ENCODE results near the gene HOXD10.

HOXD10 gene

DNA sequence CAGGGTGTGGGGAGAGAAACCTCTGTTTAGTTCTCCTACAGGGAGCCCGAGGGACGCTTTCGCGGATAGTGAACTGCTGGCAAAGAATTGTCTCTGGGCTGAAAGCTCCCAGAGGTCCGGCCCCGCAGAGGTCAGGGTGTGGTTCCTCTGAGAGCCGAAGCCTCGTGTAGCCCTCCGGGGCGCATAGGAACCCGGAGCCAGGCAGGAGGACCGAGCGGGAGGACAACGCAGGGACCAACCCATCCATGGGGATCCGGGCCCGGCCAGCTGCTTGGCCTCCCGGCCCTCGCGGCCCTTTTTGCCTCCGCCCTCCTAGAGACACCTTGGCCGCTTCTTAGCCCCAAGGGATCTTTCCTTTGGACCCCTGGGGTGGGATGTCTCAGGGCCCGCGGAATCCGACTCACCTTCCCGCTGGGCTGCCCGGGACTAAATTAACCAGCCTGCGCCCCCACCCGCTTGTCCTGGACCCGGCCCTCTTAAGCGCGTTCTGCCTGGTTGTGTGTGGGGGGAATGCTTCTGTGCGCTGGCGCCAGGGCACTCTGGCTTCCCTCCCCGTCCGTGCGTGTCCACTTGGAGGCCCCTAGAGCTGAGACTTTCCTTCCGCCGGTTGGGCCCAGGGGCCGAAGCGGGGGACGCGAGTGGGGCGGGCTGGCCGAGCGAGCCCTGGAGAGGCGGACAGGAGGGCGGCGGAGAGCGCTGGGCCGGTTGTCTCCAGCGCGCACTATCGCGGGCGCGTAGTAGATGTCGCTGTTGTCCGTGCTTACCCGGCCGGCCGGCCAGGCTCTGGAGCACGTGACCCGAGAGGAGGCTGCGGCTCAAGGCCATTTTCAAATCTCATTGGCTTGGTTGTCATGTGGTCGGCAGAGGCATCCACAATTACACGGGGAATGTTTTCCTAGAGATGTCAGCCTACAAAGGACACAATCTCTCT, at the start of gene HOXD10:
Gene HOXD10 (plus strand): TSS at position 896 of the 931 bp plus-strand sequence. CDS start 56 bp downstream, outside the sequence.
- DNase-seq, result no peak

DNA sequence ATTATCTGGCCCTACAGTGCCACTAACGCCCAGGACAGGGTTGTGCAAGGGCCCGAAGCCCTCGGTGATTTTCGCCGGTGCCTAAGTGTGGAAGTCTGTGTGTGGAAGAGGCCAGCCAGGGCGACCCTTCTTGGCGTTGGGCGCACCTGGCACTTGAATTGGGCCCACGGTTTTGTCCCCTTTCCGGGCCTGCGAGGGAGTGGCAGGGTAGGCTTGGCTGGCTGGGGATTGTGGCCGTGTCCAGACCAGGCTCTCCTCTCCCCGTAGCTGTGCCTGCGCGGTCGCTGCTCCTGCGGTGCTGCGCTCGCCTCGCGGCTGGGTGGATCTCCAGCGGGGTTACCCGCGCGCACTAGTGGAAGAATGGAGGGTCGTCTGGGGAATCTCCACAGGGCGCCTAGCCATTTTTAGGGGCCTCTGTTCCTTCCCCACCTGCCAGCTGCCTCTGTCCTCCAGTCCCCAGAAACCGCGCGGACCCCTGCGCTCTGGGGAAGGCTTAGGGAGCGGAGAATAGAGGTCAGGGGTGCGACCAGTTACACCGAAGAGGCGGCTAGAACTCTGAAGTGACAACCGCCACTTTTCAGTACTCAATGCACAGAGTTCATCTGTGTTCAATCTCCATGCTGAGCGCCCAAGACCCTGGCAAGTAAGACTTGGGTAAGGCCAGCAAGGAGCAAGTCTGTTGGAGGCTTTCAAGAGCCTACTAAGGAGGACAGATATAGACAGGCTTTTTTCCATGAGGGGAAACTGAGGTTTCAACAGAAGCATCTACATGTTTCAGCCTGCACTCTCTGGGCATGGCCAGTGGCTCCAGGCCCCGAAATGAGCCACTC, 48.8 kb upstream of the HOXD10 start:
- DNase-seq, result no peak

GRCh38 chr2:176068419-176068832, 48.2 kb upstream of the HOXD10 start:
- no peak for DNase-seq

GRCh38 chr2:176071330-176072291, 45.0 kb upstream of the HOXD10 start:
- DNase-seq, result no peak

DNA sequence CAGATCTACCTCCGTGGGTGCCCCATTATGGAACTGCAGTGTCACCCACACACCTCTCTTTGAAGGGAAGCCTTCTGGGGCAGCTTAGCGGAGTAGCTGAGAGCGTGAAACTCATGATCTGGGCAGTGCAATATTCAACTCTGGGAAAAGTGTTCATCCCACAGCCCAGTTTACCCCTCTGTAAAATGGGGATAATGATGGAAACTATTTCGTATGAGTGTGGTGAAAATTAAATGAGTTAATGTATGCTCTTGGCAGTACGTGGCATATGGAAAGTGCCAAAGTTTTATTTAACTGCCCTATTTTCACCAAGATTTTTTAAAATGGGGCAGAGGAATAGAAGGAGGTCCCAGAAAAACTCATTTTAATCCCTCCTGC, 44.3 kb upstream of the HOXD10 start:
- DNase-seq, result no peak

DNA sequence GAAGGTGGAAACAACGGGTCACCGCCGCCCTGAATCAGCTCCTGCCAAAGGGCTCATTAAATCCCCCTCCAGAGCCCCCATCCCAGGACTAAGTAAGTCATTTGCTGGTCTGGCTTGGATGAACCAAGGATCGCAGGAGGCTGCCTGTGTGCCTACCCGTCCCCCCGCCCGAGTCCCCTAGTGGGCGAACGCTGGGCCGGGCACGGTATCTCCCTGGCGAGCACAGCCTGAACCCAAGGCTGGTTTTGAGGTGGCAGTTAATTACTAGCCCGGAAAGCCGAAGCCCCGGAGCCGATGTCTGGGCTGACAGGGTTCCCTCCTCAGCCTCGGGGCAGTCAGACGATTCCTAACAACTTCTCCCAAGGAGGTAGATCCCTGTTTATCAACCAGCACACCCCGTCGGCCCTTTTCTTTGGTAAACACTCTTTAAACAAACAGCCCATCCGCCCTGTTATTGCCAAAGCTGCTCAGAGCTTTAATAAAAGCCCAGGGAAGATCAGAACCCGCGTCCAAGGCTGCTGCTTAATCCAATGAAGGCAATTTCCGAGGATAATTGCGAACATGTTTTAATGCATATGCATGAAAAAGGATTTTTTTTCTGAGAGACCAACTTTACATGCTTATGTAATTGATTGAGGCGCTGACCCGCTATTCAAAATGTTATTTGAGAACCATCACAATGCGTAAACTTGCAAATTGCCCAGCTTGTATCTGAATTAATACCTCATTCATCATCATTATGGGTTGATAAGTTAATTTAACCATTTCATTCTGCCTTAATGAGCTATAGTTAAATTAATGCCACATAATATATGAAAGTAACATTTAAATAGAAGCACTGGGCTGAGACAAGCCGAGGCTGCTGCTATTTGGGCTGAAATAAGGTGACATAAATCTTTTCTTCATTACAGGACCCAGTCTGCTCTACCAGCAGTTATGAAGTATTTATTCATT, 43.4 kb upstream of the HOXD10 start:
- DNase-seq, result no peak

DNA sequence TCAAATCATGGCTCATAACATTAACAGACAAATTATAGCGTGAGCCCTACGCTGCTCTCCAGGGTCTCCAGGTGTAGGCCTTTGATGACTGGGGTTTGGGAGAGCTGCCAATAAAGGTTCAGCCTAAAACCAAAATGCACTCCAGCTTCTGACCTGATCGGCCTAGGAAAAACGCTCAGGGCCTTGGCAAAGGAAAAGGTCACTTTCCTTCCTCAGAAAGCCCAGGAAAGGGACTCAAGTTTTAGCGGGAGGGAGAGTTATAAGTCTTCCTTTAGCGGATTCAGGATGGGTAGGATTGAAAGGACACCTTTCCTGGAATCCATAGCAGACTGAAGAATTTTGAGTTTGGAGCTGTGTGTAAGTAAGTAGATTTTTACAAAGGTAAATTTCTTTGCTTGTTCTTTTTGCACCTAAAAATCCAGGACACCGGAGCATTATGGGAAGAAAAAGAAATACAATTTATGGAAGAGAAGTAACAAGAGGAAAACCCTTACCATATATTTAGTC, 41.6 kb upstream of the HOXD10 start:
- DNase-seq, result no peak

DNA sequence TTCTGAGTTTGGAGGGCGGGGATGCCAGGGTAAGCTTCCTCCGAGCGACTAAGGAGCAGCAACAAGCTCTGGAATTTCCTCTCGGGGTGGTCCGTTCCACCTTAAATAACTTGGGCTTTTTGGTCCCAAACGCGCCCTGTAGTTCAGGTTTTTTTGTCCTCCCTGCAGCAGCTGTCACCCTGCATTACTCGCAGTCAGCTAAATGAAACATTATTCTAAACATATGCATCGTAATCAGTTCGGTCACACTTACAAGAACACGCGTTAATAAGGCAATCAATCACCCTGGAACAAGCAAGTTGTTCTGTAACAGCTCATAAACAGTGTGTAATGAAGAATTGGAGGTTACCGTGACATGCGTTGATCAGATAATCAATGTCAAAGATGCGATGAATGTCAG, 41.1 kb upstream of the HOXD10 start:
- DNase-seq, result no peak

DNA sequence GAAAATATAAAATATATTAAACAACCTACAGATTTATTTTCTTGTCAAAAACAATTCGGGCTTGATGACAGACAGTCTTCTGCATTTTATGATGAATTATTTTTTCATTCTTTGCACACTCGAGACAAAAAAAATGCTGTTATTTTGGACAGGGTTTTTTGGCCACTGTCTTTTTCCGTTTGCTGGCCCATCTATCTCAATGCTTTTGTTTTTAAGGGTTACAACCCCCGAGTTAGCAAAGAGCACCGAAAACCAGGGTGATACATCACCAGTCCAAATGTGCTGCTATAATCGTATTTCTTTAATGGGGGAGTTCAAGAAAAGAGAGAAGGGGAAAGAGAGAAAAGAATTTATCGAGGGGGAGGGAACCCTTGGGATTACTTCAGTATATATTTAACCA, 40.5 kb upstream of the HOXD10 start:
- no peak for DNase-seq

GRCh38 chr2:176076796-176077195, 39.8 kb upstream of the HOXD10 start:
- DNase-seq, result no peak

- no peak for DNase-seq
These were observed 37.9 kb upstream of the HOXD10 start for GRCh38 chr2:176078541-176079284.

GRCh38 chr2:176079285-176079830, 37.2 kb upstream of the HOXD10 start:
- no peak for DNase-seq

DNA sequence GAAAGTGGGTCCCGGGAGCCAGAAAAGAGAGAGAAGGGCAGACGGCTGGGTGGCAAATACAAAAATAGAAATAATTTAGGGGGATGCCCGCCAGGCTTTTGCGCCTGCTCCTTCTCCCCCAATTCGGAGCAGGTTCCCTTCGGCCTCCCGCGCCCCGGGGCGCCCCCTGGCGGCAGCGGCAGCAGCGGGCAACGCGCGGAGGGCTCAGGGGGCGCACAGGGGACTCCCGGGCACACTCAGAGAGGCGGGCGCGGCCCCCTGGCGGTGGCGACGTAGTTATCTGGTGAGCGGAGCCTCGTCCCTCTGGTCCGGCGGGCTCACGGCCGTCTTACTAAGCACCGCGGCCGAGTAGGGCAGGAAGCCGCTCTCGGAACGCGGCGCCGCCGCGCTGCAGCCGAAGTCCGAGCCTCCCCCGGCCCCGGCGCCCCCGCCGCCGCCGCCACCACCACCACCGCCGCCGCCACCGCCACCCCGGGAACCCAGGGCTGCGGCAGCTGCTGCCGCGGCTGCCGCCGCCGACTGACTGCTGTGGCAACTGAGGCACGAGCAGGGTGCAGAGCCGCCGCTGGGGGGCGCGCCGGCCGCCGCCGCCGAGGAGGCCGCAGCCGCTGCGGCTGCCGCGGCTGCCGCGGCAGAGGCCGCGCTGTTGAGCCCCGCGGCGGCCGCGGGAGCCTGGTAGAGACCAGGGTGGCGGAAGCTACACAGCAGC, 36.6 kb upstream of the HOXD10 start:
- no peak for DNase-seq

DNA sequence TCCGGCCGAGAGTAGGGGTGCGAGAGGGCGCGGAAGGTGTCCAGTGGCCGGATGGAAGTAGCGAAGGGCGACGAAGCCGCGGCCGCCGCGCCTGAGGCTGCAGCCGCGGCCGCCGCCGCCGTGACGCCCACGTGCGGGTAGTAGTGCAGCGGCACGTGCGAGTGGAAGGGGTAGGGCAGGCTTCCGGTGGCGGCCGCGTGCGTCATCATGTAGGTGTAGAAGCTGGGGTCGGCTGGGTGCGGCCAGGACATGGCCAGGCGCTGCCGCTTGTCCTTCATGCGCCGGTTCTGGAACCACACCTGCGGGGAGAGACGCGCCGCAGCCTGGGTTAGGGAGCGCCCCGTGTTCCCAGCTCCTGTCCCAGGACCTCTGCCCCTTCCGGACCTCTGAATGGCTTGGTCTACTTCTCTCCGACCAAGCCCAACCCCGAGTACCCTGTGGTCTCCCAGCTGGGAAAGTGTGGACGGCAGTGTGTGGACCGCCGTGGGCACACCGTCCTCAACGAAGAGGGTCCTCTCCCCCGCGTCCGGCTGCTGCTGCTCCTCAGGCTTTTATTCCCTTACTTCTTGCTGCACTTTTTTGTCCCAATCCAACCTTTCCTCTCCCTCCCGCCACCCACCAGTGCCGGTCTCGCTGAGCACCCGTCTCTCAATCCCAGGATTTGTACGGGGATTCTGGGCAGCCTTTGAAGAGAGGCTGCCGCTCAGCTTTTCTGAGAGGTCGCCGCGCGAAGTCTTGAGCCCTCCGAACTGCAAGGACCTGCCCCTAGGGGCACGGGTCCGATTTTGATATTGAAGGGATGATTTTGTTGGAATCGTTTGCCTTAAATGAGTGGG, 35.8 kb upstream of the HOXD10 start:
- no peak for DNase-seq

DNA sequence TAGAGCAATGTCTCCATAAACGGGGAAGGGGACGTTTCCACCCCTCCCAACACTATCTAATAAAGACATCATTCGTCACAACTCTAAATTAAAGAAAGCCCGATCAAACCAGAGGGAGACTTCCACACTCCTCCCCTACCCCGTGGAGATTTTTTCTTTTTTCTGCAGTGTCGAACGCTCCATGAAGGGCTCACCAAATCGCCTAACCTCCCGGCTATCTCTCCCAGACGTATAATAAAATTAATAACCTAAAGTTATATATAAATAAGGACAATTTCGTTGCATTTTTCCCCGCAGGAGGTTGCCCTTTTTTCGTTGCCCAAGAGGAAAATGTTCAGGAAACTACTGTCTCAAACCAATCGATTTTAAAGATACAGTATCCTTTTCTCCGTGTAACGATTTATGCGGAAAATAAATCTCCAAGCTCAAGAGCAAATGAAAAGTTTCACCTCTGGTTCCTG, 35.2 kb upstream of the HOXD10 start:
- DNase-seq, result no peak

DNA sequence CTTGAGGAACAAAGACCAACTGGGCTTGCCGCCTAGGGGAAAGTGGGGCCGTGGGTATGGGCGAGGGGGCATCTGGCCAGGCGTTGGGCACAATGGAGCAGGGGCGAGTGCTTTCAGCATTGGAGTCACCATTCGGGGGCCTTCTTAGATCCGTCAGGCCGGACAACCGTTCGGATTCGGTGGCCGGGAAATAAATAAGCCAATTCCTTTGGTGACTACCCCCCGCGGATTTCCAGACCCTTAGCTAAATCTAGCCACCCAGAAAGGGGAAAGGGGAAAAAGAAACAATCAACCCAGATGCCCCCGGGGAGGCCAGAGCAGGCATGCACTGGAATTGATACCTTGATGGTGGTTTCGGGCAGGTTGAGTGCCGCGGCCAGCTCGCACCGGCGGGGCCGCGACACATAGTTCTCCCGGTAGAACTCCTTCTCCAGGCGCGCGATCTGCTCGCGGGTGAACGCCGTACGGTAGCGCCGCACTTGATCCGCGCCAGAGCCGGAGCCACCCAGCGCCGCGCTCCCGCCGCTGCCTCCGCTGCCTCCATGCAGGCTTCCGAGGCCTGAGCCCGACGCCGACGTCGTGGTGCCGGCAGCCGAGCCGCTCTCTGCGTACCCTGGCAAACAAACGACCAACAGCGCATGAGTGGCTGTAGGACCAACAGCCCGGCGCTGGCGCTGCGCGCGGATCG, 34.6 kb upstream of the HOXD10 start:
- DNase-seq, result no peak

GRCh38 chr2:176082525-176082823, 34.1 kb upstream of the HOXD10 start:
- no peak for DNase-seq

All from cerebellar nuclear complex (tissue), 1 donor.